ENCODE measurements around the gene MSANTD1.

Gene MSANTD1

DNA sequence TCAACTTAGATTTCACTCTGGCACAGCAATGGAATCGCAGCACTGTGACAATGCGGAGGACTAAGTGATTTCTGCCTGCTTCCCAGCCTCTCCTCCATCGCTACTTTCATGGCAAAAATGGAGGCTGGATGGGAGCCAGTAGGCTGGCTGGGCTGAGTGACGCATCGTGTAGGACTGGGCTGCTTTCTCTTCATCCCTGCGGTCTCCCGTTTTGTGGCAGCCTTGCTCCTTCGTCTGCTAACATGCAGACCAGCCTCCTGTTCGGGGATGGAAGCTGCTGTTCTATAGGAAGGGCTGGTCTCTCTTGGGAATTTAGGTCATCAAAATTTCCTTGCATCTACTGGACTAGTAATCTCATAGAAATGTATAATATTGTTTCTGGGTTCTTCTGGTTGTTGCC lies 28.0 kb downstream of the MSANTD1 start:
- no peak for DNase-seq (ENCODE audit: low read depth)

DNA sequence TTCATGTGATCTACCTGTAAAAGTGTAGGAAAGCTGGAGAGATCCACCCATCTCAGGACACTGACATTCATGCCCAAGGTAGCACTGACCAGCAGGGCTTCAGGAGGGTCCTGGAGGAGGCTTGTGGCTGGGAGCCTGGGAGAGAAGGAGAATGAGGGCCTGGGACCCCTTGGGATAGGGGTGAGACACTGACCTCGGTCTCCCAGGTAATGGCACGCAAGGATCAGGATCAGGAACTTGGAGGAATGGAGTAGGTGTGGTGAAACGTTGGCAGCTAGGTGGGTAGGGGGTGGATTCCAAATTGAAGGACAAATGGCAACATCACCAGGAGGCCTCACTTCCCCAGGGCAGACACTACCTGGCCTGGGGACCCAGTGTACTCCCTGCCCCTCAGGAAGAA lies 31.5 kb downstream of the MSANTD1 start:
- no peak overlapping the region for H3K4me3 ChIP-seq (ENCODE audit: low read depth, low read length)
- TF ChIP-seq, protein P1, sequence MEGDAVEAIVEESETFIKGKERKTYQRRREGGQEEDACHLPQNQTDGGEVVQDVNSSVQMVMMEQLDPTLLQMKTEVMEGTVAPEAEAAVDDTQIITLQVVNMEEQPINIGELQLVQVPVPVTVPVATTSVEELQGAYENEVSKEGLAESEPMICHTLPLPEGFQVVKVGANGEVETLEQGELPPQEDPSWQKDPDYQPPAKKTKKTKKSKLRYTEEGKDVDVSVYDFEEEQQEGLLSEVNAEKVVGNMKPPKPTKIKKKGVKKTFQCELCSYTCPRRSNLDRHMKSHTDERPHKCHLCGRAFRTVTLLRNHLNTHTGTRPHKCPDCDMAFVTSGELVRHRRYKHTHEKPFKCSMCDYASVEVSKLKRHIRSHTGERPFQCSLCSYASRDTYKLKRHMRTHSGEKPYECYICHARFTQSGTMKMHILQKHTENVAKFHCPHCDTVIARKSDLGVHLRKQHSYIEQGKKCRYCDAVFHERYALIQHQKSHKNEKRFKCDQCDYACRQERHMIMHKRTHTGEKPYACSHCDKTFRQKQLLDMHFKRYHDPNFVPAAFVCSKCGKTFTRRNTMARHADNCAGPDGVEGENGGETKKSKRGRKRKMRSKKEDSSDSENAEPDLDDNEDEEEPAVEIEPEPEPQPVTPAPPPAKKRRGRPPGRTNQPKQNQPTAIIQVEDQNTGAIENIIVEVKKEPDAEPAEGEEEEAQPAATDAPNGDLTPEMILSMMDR (IDR thresholded peaks at IDR 0.05; ENCODE audit: insufficient read depth, low read depth, low read length, missing control alignments), result no peak
- DNase-seq (ENCODE audit: low read depth), result no peak

More for the DNA sequence above, 28.0 kb downstream of the MSANTD1 start:
- TF ChIP-seq, protein P1 (IDR thresholded peaks at IDR 0.05; ENCODE audit: insufficient read depth, low read depth, low read length, missing control alignments), result no peak
- H3K4me3 ChIP-seq (ENCODE audit: low read depth, low read length), result no peak overlapping the region

DNA sequence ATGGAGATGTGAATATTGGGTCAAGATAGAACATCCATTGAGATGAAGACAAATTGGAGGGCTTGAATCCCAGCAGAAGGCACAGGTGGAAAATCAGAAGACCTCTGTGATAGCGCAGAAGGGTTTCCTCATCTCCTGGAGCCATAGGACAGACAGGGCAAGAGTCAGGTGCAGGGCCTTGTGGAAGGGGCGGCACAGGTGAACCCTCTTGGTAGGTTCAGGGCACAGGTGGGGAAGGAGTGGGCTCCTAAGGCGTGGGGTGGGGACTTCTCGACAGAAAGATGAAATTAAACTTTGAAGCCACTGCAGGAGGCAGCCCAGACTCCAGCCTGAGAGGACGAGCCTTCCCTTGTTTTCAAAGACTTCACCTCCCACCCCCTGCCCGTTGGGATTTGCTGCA lies 34.5 kb downstream of the MSANTD1 start:
- TF ChIP-seq, protein P1 (IDR thresholded peaks at IDR 0.05; ENCODE audit: insufficient read depth, low read depth, low read length, missing control alignments), result no peak

DNA sequence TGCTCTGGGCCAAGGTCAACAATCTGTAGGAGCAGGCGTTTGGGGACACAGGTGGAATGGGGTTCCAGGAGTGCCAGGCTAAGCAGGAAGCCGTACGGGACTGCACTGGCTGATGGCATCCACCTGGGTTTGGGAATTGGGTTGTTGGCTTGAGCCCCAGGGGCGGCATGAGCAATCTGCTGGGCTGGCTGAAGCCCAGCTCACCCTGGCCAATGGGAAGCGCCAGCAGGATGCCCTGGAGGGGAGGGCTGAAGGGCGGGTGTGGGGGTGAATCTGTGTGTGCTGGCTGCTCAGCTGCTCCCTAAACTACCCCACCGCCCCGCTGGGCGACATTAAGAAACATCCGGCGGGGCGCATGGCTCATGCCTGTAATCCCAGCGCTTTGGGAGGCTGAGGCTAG lies 35.0 kb downstream of the MSANTD1 start:
- DNase-seq (ENCODE audit: low read depth), result no peak
- TF ChIP-seq, protein P1 (IDR thresholded peaks at IDR 0.05; ENCODE audit: insufficient read depth, low read depth, low read length, missing control alignments), result no peak
- H3K4me3 ChIP-seq (ENCODE audit: low read depth, low read length), result no peak overlapping the region

More for the DNA sequence above, 34.5 kb downstream of the MSANTD1 start:
- no peak overlapping the region for H3K4me3 ChIP-seq (ENCODE audit: low read depth, low read length)
- no peak for DNase-seq (ENCODE audit: low read depth)

DNA sequence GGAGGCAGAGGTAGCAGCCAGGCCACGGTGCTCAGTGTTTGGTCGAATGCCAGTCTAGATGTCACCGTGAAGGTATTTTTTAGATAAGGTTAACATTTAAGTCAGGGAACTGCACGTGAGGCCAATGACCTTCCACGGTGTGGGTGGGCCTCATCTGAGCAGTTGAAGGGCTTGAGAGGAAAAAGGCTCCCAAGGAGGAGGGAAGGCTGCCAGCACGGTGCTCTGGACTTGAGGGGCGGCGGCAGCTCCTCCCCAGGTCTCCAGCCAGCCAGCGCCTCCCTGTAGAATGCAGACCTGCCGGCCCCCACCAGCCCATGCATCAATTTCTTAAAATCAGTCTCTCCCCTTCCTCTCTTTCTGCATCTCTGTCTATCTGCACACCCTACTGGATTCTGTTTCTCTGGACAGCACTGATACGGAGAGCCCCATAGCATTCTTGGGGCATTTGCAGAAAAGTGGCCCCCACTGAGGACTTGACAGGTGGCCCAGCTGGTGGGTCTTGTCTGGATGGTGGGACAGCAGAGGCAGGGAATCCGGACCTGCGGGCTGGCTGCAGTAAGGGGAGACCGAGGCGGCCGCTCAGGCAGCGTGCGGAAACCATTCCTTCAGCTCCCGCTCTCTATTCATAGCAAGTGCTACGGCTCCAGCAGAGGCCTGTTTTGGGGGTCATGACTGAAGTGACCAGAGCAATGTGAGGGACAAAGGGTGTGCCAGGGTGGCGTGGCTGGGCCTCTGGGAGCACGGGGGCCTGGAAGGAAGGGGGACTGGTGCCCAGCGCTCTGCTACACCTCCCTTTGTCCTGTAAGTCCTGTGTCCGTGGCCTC lies 36.0 kb downstream of the MSANTD1 start:
- TF ChIP-seq, protein P1 (IDR thresholded peaks at IDR 0.05; ENCODE audit: insufficient read depth, low read depth, low read length, missing control alignments), result no peak
- H3K4me3 ChIP-seq (ENCODE audit: low read depth, low read length), result no peak overlapping the region
- no peak for DNase-seq (ENCODE audit: low read depth)

DNA sequence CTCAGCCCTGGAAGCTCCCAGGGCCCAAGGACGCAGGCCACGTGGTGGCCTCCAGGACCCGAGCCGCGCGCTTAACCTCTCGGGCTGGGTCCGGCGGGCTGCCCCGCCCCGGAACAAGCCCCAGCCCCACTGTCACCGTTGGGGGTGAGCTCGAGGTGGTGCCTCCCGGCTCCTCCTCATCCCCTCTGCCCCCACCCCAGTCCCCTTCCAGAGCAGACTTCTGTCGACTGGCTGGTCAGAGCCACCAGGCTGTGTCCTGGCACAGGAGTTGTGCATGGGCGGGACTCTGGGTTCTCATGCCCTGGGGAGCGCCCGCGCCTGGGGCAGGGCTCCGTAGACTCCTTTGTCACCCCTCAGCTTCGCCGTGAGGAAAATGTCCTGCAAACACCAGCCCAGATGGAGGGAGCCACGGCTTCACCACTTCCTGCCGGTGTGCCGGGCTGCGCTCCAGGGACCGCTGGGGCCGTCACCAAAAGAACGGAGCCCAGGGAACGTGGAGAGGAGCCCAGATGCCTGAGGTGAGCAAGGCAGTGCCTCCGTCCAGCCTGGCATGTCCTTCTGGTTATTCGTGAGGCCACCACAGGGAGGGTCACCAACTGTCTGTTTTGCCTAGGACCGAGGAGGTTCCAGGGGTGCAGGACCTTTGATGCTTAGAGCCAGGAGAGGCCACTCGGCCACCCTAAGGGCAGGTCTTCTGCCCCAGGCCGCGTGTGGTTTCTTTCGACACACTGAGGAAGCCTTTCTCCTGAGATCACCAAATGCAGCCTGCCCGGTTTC lies 36.8 kb downstream of the MSANTD1 start:
- no peak for DNase-seq (ENCODE audit: low read depth)
- no peak overlapping the region for H3K4me3 ChIP-seq (ENCODE audit: low read depth, low read length)
- TF ChIP-seq, protein P1 (IDR thresholded peaks at IDR 0.05; ENCODE audit: insufficient read depth, low read depth, low read length, missing control alignments), result no peak

Data from GM12865 (cell line).